ENCODE data around the gene CHTOP.

CHTOP gene

DNA sequence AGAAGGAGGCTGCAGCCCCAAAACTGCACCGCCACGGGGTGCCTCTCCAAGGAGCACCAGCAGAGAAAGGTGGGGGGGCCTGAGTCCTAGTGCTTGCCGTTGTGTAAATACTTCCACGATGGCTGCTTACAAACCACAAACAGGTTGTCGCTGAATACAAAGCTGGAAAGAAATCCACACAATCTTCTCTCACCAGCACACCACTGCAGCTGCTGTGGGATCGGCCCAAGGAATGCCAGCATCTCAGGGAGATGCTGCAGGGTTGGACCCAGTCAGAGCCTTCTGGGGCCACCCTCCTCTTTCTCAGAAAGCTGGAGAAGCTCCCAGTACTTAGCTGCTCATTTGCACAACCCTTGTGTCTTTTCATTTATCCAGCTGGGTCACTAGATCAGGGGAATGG is 14.7 kb upstream of the CHTOP start:
- no peak overlapping the region for H3K4me3 ChIP-seq (ENCODE audit: insufficient read depth, low read depth, low read length)
- no peaks in the 10 kb centered on the region for H3K27me3 ChIP-seq (ENCODE audit: control insufficient read depth, insufficient read depth, low read length, poor library complexity, severe bottlenecking)
- WGBS, 2 experiments: 92 to 95% methylated on average over 6 of the region's 6 CpGs
- H3K4me1 ChIP-seq (ENCODE audit: control insufficient read depth, insufficient read depth, low read length): no peaks in the 10 kb centered on the region
- no peak overlapping the region for H3K27ac ChIP-seq (ENCODE audit: insufficient read depth, low read depth, low read length, poor library complexity, severe bottlenecking)
- H3K9me3 ChIP-seq (ENCODE audit: control insufficient read depth, low read length): no peaks in the 10 kb centered on the region
- peaks cover 16% of the 10 kb centered on the region for H3K36me3 ChIP-seq (ENCODE audit: control insufficient read depth, insufficient read depth, low read length)

- no peaks in the 10 kb centered on the region for H3K9me3 ChIP-seq (ENCODE audit: control insufficient read depth, low read length)
- no peak overlapping the region for H3K27ac ChIP-seq (ENCODE audit: insufficient read depth, low read depth, low read length, poor library complexity, severe bottlenecking)
- no peak overlapping the region for H3K4me3 ChIP-seq (ENCODE audit: insufficient read depth, low read depth, low read length)
- peaks cover 16% of the 10 kb centered on the region for H3K36me3 ChIP-seq (ENCODE audit: control insufficient read depth, insufficient read depth, low read length)
- H3K4me1 ChIP-seq (ENCODE audit: control insufficient read depth, insufficient read depth, low read length): peaks cover 6% of the 10 kb centered on the region
- WGBS, 2 experiments: 54% methylated on average over 7 of the region's 7 CpGs
- H3K27me3 ChIP-seq (ENCODE audit: control insufficient read depth, insufficient read depth, low read length, poor library complexity, severe bottlenecking): no peaks in the 10 kb centered on the region
These were observed 10.8 kb upstream of the CHTOP start for GRCh38 chr1:153623101-153623500.

GRCh38 chr1:153624965-153625611 is 8.8 kb upstream of the CHTOP start:
- 94 to 96% methylated on average over 10 of the region's 10 CpGs for WGBS, 2 experiments
- no peaks in the 10 kb centered on the region for H3K9me3 ChIP-seq (ENCODE audit: control insufficient read depth, low read length)
- H3K27ac ChIP-seq (ENCODE audit: insufficient read depth, low read depth, low read length, poor library complexity, severe bottlenecking): no peak overlapping the region
- peaks cover 12% of the 10 kb centered on the region for H3K4me1 ChIP-seq (ENCODE audit: control insufficient read depth, insufficient read depth, low read length)
- no peaks in the 10 kb centered on the region for H3K27me3 ChIP-seq (ENCODE audit: control insufficient read depth, insufficient read depth, low read length, poor library complexity, severe bottlenecking)
- H3K36me3 ChIP-seq (ENCODE audit: control insufficient read depth, insufficient read depth, low read length): peaks cover 5% of the 10 kb centered on the region
- H3K4me3 ChIP-seq (ENCODE audit: insufficient read depth, low read depth, low read length): no peak overlapping the region

DNA sequence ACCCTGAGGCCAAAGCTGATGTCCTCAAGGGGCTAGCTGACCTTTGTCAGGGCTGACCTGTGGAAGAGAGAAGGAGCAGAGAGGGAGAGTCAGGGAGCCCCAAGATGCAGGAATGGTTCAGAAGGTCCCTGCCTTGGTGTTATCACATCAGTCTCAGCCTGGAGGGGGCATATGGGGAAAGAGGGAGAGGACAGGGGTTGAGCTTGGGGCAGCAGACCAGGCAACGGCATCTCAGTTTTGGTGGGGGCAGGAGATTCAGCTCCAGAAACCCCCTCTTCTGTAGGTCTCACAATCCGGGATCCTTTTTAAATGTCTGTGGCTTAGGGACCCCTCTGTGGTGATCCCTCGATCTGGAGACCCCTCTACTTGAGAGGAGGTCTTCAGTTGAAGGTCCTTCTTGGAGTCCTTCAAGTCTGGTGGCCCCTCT is 7.4 kb upstream of the CHTOP start:
- no peaks in the 10 kb centered on the region for H3K27me3 ChIP-seq (ENCODE audit: control insufficient read depth, insufficient read depth, low read length, poor library complexity, severe bottlenecking)
- H3K27ac ChIP-seq (ENCODE audit: insufficient read depth, low read depth, low read length, poor library complexity, severe bottlenecking): no peak overlapping the region
- peaks cover 5% of the 10 kb centered on the region for H3K36me3 ChIP-seq (ENCODE audit: control insufficient read depth, insufficient read depth, low read length)
- H3K4me1 ChIP-seq (ENCODE audit: control insufficient read depth, insufficient read depth, low read length): peaks cover 12% of the 10 kb centered on the region
- H3K4me3 ChIP-seq (ENCODE audit: insufficient read depth, low read depth, low read length): peak overlapping the region; percentile 56
- no peaks in the 10 kb centered on the region for H3K9me3 ChIP-seq (ENCODE audit: control insufficient read depth, low read length)
- 81 to 83% methylated on average over 3 of the region's 3 CpGs for WGBS, 2 experiments

GRCh38 chr1:153626904-153627714 is 6.8 kb upstream of the CHTOP start, which contains the start of gene S100A13:
Gene S100A13 (minus strand): TSS chr1:153627505. CDS start chr1:153626472, 1,033 bp downstream.
- Histone ChIP-seq H3K36me3 (ENCODE audit: control insufficient read depth, insufficient read depth, low read length) (peaks cover 5% of the 10 kb centered on the region), H3K4me3 (ENCODE audit: insufficient read depth, low read depth, low read length) (peak within 1 kb of the TSS; percentile 56), H3K4me1 (ENCODE audit: control insufficient read depth, insufficient read depth, low read length) (peaks cover 12% of the 10 kb centered on the region), H3K27ac (ENCODE audit: insufficient read depth, low read depth, low read length, poor library complexity, severe bottlenecking) (peak within 1 kb of the TSS; percentile 78), H3K9me3 (ENCODE audit: control insufficient read depth, low read length) (no peaks in the 10 kb centered on the region), H3K27me3 (ENCODE audit: control insufficient read depth, insufficient read depth, low read length, poor library complexity, severe bottlenecking) (no peaks in the 10 kb centered on the region)
- 5 to 6% methylated on average over 28 of the region's 28 CpGs for WGBS, 2 experiments

- Histone ChIP-seq H3K27me3 (ENCODE audit: control insufficient read depth, insufficient read depth, low read length, poor library complexity, severe bottlenecking) (no peaks in the 10 kb centered on the region), H3K9me3 (ENCODE audit: control insufficient read depth, low read length) (no peaks in the 10 kb centered on the region), H3K4me1 (ENCODE audit: control insufficient read depth, insufficient read depth, low read length) (peaks cover 12% of the 10 kb centered on the region), H3K27ac (ENCODE audit: insufficient read depth, low read depth, low read length, poor library complexity, severe bottlenecking) (peak within 1 kb of the TSS; percentile 78), H3K4me3 (ENCODE audit: insufficient read depth, low read depth, low read length) (peak within 1 kb of the TSS; percentile 56), H3K36me3 (ENCODE audit: control insufficient read depth, insufficient read depth, low read length) (no peaks in the 10 kb centered on the region)
- 71 to 73% methylated on average over 10 of the region's 10 CpGs for WGBS, 2 experiments
These were observed 5.9 kb upstream of the CHTOP start, which contains the start of gene S100A1 for GRCh38 chr1:153627715-153628626. Gene S100A1 (plus strand): TSS chr1:153628434. CDS start chr1:153630522, 2,088 bp downstream.

DNA sequence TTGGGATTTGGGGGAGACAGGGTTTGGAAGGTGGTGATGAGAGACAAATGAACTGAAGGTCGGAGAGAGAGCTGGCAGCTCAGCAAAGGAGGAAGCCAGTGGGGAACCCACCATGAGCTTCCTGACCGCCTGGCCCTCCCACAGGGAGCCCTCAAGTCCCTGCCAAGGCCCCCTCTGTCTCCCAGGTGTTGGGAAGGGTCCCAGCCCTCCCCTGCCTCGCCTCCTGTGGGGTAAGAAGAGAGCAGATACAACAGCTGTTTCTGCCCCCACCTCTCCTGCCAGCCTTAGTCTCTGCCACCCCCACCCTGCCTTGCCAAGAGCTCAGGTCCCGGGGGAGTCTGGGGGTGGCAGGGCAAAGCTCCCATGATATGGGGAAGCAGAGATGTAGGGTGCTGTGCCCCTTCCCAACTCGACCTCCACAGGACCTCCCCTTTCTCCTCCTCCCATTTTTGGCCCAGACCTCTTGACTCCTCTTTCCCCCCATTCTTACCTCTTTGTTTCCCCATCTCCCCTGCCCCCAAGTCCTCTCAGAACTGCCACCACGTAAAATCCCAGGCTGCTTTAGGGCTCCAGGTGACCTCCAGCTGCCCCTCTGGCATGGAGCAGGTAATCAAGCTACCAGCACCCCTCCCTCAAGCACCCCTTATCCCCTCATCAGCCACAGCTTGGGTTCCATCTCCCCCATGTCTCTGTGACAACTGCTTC is 5.1 kb upstream of the CHTOP start:
- WGBS, 2 experiments: 87 to 89% methylated on average over 6 of the region's 6 CpGs
- H3K4me1 ChIP-seq (ENCODE audit: control insufficient read depth, insufficient read depth, low read length): peaks cover 12% of the 10 kb centered on the region
- no peak overlapping the region for H3K27ac ChIP-seq (ENCODE audit: insufficient read depth, low read depth, low read length, poor library complexity, severe bottlenecking)

GRCh38 chr1:153629343-153629665 is 4.6 kb upstream of the CHTOP start:
- Histone ChIP-seq H3K4me3 (ENCODE audit: insufficient read depth, low read depth, low read length) (no peak overlapping the region), H3K36me3 (ENCODE audit: control insufficient read depth, insufficient read depth, low read length) (no peaks in the 10 kb centered on the region), H3K4me1 (ENCODE audit: control insufficient read depth, insufficient read depth, low read length) (peaks cover 12% of the 10 kb centered on the region), H3K9me3 (ENCODE audit: control insufficient read depth, low read length) (no peaks in the 10 kb centered on the region), H3K27ac (ENCODE audit: insufficient read depth, low read depth, low read length, poor library complexity, severe bottlenecking) (no peak overlapping the region), H3K27me3 (ENCODE audit: control insufficient read depth, insufficient read depth, low read length, poor library complexity, severe bottlenecking) (no peaks in the 10 kb centered on the region)
- WGBS, 2 experiments: 78 to 81% methylated on average over 5 of the region's 5 CpGs

More for the DNA sequence above, 5.1 kb upstream of the CHTOP start:
- Histone ChIP-seq H3K9me3 (ENCODE audit: control insufficient read depth, low read length) (no peaks in the 10 kb centered on the region), H3K27me3 (ENCODE audit: control insufficient read depth, insufficient read depth, low read length, poor library complexity, severe bottlenecking) (no peaks in the 10 kb centered on the region), H3K36me3 (ENCODE audit: control insufficient read depth, insufficient read depth, low read length) (no peaks in the 10 kb centered on the region), H3K4me3 (ENCODE audit: insufficient read depth, low read depth, low read length) (no peak overlapping the region)

GRCh38 chr1:153629971-153630370 is 3.9 kb upstream of the CHTOP start:
- Histone ChIP-seq H3K9me3 (ENCODE audit: control insufficient read depth, low read length) (no peaks in the 10 kb centered on the region), H3K27me3 (ENCODE audit: control insufficient read depth, insufficient read depth, low read length, poor library complexity, severe bottlenecking) (no peaks in the 10 kb centered on the region), H3K4me1 (ENCODE audit: control insufficient read depth, insufficient read depth, low read length) (peaks cover 12% of the 10 kb centered on the region), H3K36me3 (ENCODE audit: control insufficient read depth, insufficient read depth, low read length) (no peaks in the 10 kb centered on the region), H3K4me3 (ENCODE audit: insufficient read depth, low read depth, low read length) (no peak overlapping the region), H3K27ac (ENCODE audit: insufficient read depth, low read depth, low read length, poor library complexity, severe bottlenecking) (no peak overlapping the region)
- 81 to 83% methylated on average over 1 of the region's 1 CpG for WGBS, 2 experiments
